OCI-LY7 (cell line): ENCODE results near the gene PIMREG.

Source experiments
- CTCF ChIP-seq: fragments of 200-600 bp; sonication (generic); conservative IDR thresholded peaks from 2 replicates; pipeline ENCODE4 v1.5.1; 2014; ENCODE audit warnings: mild to moderate bottlenecking, antibody characterized with exemption, low read length, moderate library complexity, mixed read lengths
- EZH2phosphoT487 ChIP-seq: fragments of 200-600 bp; sonication (generic); IDR thresholded peaks from 2 replicates; pipeline ENCODE4 v1.6.1; 2018; ENCODE audit warnings: low read depth, borderline replicate concordance, mild to moderate bottlenecking, mixed run types, antibody characterized with exemption, low read length, moderate library complexity, mixed read lengths

DNA sequence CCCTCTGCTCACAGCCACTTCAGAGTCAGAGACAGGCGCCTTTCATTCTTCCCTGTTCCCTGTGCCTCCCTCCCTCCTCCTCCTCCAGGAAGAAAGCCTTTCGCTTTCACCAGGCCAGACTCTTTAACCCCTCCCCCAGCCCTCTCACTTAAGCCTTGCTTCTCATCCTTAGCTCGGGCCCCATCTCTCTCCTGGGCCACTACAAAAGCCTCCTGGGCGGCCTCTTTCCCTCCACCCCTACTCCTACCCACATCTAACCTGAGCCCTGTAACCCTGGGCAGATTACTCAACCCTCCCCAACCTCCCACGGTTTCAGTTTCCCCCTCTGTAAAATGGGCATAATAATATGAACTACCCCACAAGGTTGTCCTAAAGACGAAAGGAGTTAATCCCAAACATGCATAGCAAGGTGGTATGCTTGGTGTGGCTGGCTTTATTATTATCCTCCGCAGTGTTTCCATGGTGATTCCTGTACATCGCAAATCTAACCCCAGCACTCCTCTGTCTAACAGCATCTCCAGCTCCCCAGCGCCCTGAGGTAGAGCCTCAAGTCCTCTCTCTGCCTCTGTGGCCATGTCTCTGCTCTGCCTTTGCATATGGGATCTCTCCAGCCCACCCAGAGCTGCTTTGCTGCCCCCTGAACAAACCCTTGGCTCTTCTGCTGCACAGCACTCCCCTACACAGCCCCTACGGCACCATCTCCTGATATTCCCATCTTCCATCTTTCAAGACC is 17.7 kb downstream of the PIMREG start:
- TF ChIP-seq CTCF (no peak), EZH2phosphoT487 (no peak)
